T follicular helper cell (primary cell): Measurements from ENCODE around the gene ORAI2.
"Not testable (repeated sequence)": the region's sequence is repeated elsewhere in the genome, so short reads cannot be mapped to it uniquely, and the experiment has no call there.

Experiments
- DNase-seq: peaks from one replicate; pipeline ENCODE4 v3.0.0-alpha.2; 2020; ENCODE audit warnings: low read depth
- total RNA-seq, 2 experiments: gene quantifications; one replicate each; lab custom pipeline; 2026; lab: John Stamatoyannopoulos, UW

Gene ORAI2
- 55.9 to 102 reads per million in 2 experiments for total RNA-seq

GRCh38 chr7:102433219-102434038 lies at the start of gene ORAI2:
TSS of gene ORAI2 (plus strand) at chr7:102433575. CDS start at chr7:102438957, 5,382 bp downstream.
- peak; percentile 83 for DNase-seq

GRCh38 chr7:102387064-102387463 lies 46.3 kb upstream of the ORAI2 start:
- DNase-seq, result no peak

- no peak for DNase-seq
These were observed 43.6 kb upstream of the ORAI2 start for GRCh38 chr7:102389810-102390209.

GRCh38 chr7:102390697-102391484 lies 42.5 kb upstream of the ORAI2 start:
- peak; percentile 54 for DNase-seq

GRCh38 chr7:102392330-102392729 lies 41.0 kb upstream of the ORAI2 start:
- DNase-seq, result no peak

GRCh38 chr7:102393467-102393866 lies 39.9 kb upstream of the ORAI2 start:
- DNase-seq, result no peak

- DNase-seq, result no peak
These were observed 37.8 kb upstream of the ORAI2 start for GRCh38 chr7:102395592-102395872.

- DNase-seq, result peak; percentile 88
These were observed 37.3 kb upstream of the ORAI2 start, which contains the start of gene PRKRIP1 for GRCh38 chr7:102395873-102396709. TSS of gene PRKRIP1 (plus strand) at chr7:102396363. CDS start at chr7:102396412, 49 bp downstream.

GRCh38 chr7:102396710-102397019 lies 36.7 kb upstream of the ORAI2 start:
- DNase-seq, result no peak

GRCh38 chr7:102398543-102398942 lies 34.8 kb upstream of the ORAI2 start:
- DNase-seq, result no peak

- DNase-seq, result no peak
These were observed 33.0 kb upstream of the ORAI2 start for GRCh38 chr7:102400360-102400759.

GRCh38 chr7:102403563-102403962 lies 29.8 kb upstream of the ORAI2 start:
- DNase-seq, result no peak

GRCh38 chr7:102404005-102404861 lies 29.1 kb upstream of the ORAI2 start:
- DNase-seq, result peak; percentile 25

GRCh38 chr7:102404862-102405188 lies 28.6 kb upstream of the ORAI2 start:
- not testable (repeated sequence) for DNase-seq

- DNase-seq, result no peak
These were observed 25.5 kb upstream of the ORAI2 start for GRCh38 chr7:102407910-102408309.

- DNase-seq, result not testable (repeated sequence)
These were observed 24.8 kb upstream of the ORAI2 start for GRCh38 chr7:102408530-102408929.

GRCh38 chr7:102409340-102409739 lies 24.0 kb upstream of the ORAI2 start:
- no peak for DNase-seq

- DNase-seq, result no peak
These were observed 23.3 kb upstream of the ORAI2 start for GRCh38 chr7:102410123-102410522.

- no peak for DNase-seq
These were observed 22.5 kb upstream of the ORAI2 start for GRCh38 chr7:102410918-102411317.

- DNase-seq, result peak; percentile 31
These were observed 20.8 kb upstream of the ORAI2 start for GRCh38 chr7:102412548-102412947.

GRCh38 chr7:102413091-102413490 lies 20.3 kb upstream of the ORAI2 start:
- no peak for DNase-seq

- DNase-seq, result no peak
These were observed 19.8 kb upstream of the ORAI2 start for GRCh38 chr7:102413611-102414010.
